Epithelial cell of esophagus (primary cell): ENCODE measurements around the gene LYSET.
"Not testable (repeated sequence)": the region's sequence is repeated elsewhere in the genome, so short reads cannot be mapped to it uniquely, and the experiment has no call there.

Experiments
- DNase-seq: peaks from one replicate; pipeline ENCODE4 v3.0.0; 2010; ENCODE audit warnings: low read depth
- H3K4me3 ChIP-seq: 2 replicates; pipeline ENCODE4 v1.5.1; 2011; ENCODE audit warnings: mild to moderate bottlenecking, low read length, control low read depth
- TF ChIP-seq, protein P1 (sequence below): IDR thresholded peaks from 2 replicates; pipeline ENCODE4 v1.5.1; 2011; ENCODE audit warnings: low read depth, mild to moderate bottlenecking, low read length, control low read depth, inconsistent platforms; ENCODE audit not compliant: insufficient read depth; ENCODE audit errors: missing control alignments

LYSET gene, protein sequence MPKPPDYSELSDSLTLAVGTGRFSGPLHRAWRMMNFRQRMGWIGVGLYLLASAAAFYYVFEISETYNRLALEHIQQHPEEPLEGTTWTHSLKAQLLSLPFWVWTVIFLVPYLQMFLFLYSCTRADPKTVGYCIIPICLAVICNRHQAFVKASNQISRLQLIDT

DNA sequence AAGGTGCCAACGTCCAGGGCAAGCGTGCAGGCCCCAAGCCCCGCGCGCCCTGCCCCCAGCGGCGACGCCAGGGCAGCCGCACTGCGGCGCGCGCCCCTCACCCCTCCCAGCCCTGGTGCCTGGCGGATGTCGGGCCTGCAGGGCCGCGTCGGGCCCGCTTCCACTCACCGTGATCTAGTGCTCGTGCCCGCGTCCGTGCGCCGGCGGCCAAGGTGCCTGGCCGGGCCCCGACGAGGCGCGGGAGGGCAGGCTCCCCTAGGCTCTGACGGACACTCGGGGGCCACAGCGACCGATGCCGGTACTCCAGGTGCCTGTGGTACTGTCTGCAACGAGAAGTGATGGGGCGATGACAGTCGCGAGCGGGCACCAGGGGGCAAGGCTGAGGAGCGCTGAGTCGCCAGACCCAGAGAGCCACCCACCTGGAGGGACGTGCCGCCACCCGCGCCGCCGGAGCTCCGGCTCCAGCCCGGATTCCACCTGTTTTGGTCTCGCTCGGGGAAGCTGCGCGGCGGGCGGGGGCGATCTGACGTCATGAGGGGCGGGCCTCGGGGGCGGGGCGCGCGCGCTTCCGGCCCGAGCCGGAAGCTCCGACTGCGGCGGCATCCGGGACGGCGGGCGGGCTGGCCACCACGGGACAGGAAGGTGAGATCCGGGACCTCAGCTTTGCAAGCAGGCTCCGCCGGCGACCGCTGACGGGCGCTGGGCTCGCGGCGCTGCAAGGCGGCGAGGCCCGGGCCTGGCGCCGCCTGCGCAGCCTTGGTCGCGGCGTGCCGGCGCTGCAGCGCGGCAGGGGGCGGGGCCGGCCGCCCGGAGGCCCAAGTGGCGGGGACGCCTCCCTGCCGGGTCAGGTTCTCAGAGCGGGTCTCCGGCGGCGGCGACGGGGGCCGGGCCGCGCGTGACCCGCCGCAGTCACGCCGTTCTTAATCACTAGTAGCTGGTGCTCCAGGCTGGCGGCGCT, at the start of gene LYSET, which contains the start of gene MOAP1:
Gene LYSET (plus strand): TSS at position 927 of the 958 bp plus-strand sequence. CDS start 89 bp downstream, outside the sequence.
Gene MOAP1 (minus strand): TSS at position 507 of the 958 bp plus-strand sequence. CDS start 655 bp downstream, outside the sequence.
- TF ChIP-seq, protein P1, sequence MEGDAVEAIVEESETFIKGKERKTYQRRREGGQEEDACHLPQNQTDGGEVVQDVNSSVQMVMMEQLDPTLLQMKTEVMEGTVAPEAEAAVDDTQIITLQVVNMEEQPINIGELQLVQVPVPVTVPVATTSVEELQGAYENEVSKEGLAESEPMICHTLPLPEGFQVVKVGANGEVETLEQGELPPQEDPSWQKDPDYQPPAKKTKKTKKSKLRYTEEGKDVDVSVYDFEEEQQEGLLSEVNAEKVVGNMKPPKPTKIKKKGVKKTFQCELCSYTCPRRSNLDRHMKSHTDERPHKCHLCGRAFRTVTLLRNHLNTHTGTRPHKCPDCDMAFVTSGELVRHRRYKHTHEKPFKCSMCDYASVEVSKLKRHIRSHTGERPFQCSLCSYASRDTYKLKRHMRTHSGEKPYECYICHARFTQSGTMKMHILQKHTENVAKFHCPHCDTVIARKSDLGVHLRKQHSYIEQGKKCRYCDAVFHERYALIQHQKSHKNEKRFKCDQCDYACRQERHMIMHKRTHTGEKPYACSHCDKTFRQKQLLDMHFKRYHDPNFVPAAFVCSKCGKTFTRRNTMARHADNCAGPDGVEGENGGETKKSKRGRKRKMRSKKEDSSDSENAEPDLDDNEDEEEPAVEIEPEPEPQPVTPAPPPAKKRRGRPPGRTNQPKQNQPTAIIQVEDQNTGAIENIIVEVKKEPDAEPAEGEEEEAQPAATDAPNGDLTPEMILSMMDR = no peak
- H3K4me3 ChIP-seq = peak within 1 kb of the TSS; percentile 90
- DNase-seq = peak; percentile 90

DNA sequence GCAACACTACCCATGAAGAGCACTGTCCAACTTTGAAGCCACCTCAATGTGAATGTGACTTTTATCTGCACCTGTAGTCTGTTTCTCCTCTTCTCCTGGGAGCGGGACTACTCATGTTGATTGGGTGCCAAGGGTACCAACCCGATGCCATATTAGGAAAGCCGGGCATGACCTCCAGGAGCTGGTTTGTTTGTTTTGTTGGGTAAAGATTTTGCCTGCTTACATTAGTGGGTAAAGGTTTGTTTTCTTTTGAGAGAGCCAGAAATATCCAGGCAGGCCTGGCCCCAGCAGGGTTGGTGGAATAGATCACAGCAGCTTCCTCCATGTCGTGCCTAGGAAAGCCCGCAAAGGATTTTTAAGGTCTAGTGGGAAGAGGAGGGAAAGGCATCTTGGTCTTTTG, 49.7 kb upstream of the LYSET start:
- TF ChIP-seq, protein P1 = no peak
- H3K4me3 ChIP-seq = no peak overlapping the region
- no peak for DNase-seq

DNA sequence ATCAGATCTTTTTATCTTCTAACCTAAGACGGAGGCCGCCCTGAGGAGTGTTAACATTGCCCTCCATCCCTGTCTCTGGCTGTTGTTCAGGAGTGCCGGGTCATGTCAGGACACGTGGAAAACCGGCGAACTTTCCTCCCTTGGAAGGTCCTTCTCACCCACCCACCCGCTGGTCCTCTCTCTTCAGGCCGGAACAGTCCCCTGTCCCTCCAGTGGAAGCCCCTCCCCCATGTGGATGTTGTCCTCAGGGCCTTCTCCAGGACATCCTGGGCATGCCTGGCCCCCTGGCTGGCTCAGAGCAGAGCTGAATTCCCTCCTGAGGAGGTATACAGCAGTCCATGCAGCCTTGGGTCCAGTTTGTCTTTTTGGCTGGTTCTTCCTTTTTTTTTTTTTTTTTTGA, 49.1 kb upstream of the LYSET start:
- TF ChIP-seq, protein P1 = no peak
- DNase-seq = no peak
- H3K4me3 ChIP-seq = no peak overlapping the region

DNA sequence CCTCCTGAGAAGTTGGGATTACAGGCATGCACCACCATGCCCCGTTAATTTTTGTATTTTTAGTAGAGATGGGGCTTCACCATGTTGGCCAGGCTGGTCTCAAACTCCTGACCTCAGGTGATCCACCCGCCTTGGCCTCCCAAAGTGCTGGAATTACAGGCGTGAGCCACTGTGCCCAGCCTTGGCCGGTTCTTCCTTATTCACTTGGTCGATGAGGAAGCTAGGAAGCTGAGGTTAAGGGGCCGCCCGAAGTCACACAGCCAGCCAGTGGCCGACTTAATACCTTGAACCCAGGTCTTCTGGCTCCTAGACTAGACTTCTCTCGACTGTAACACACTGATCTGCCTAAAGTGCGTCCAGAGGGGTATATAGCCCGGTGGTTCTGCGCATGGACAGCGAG, 48.6 kb upstream of the LYSET start:
- DNase-seq, H3K4me3 ChIP-seq: not testable (repeated sequence)

DNA sequence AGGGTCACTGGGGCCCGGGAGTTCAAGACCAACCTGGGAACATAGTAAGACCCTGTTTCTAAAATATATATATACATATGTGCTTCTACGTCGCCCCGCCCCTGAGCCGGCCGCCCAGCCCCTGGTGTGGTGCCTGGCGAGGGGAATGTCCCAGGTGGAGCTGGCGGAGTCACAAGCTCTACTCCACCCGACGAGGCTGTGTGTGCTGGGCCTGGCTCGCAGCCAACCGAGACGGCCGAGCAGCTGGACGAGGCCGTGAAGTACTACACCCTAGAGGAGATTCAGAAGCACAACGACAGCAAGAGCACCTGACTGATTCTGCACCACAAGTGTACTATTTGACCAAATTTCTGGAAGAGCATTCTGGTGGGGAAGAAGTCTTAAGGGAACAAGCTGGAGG, 47.3 kb upstream of the LYSET start:
- no peak overlapping the region for H3K4me3 ChIP-seq
- TF ChIP-seq, protein P1 = peak; percentile 18
- DNase-seq = peak; percentile 45

DNA sequence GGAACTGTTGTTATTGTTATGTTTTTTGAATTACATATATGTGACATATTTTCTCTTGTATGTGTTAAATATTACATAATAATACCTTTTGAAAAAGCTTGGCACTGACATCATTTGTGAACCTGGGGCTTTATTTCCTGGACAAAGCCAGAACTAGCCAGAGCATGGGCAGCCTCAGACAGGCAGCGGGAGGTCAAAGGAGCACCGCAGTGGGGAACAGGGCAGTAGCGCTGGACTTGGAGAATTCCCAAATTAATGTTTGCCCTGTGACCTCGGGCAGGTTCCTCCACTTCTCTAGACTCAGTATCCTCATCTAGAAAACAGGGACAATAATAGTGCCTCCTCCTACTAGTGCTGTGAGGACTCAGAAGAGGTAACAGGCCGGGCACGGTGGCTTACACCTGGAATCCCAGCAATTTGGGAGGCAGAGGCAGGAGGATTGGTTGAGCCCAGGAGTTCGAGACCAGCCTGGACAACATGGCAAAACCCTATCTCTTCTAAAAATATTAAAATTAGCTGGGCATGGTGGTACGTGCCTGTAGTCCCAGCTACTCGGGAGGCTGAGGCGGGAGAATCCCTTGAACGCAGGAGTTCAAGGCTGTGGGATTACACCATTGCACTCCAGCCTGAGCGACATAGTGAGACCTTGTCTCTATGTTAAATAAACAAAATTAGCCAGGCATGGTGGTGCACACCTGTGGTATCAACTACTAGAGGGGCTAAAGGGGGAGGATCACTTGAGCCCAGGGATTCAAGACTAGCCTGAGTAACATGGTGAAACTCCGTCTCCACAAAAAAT, 42.1 kb upstream of the LYSET start:
- TF ChIP-seq, protein P1 = no peak

DNA sequence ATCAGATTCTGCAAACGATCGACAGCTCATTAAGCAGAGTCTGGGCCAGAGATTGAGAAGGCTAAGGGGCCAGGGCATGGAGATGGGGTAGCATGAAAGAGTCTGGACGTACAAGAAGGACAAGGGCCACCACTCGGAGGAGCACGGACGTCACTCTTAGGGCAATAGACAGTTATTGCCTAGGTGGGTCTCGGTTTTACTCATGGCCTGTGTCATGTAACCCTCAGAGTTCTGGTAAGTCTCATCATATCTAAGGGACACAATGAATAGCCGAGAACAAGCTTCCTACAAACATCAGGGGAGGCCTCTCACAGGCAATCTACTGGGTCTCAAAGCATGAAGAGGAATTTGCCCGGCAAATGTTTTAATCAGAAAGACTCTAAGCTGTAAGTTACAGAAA, 39.0 kb upstream of the LYSET start:
- H3K4me3 ChIP-seq = no peak overlapping the region
- TF ChIP-seq, protein P1 = no peak
- no peak for DNase-seq

More for the DNA sequence above, 42.1 kb upstream of the LYSET start:
- no peak for DNase-seq
- no peak overlapping the region for H3K4me3 ChIP-seq
